GM10248 (cell line): Measurements from ENCODE around the gene DAZAP1.
"Not testable (repeated sequence)": the region's sequence is repeated elsewhere in the genome, so short reads cannot be mapped to it uniquely, and the experiment has no call there.

ENCODE experiments used
- CTCF ChIA-PET: fragments of 300-600 bp; sonication (Branson Sonifier 250); formaldehyde crosslinking; extraction: SDS; loops from one replicate; lab custom pipeline; 2021; ENCODE audit warnings: antibody characterized with exemption; lab: Yijun Ruan, JAX
- POLR2A ChIA-PET: fragments of 350-650 bp; sonication (Branson Sonifier 250); formaldehyde crosslinking; extraction: SDS; loops from one replicate; lab custom pipeline; 2020; ENCODE audit warnings: antibody characterized with exemption; lab: Yijun Ruan, JAX
- DNase-seq: peaks from one replicate; pipeline ENCODE4 v3.0.0; 2012; ENCODE audit errors: extremely low spot score
- CTCF ChIP-seq: IDR thresholded peaks from 2 replicates; pipeline ENCODE4 v1.5.1; 2012; ENCODE audit warnings: mild to moderate bottlenecking, low read depth; ENCODE audit errors: extremely low read depth, missing control alignments, control extremely low read depth

Gene DAZAP1

GRCh38 chr19:1416014-1416841, 8.8 kb downstream of the DAZAP1 start:
- no peak for TF ChIP-seq CTCF
- no peak for DNase-seq
- CTCF ChIA-PET: no interaction called here
- POLR2A ChIA-PET: no interaction called here

- ChIA-PET POLR2A (no interaction called here), CTCF (interaction anchor here (1.3 kb wide), 1 partner anchor 27 kb away, joined by 4 read pairs; no protein-coding TSS in a partner anchor)
- DNase-seq: no peak
- TF ChIP-seq CTCF: no peak
Observed at GRCh38 chr19:1417145-1417544, 9.8 kb downstream of the DAZAP1 start.

- CTCF ChIA-PET: interaction anchor here (1.3 to 1.4 kb wide), 2 partner anchors 9 to 26 kb away, joined by 3 to 4 read pairs; no protein-coding TSS in a partner anchor
- DNase-seq: no peak
- no peak for TF ChIP-seq CTCF
- POLR2A ChIA-PET: interaction anchor here (1.2 kb wide), 1 partner anchor 8 kb away, joined by 4 read pairs; no protein-coding TSS in a partner anchor
Observed at GRCh38 chr19:1417681-1418495, 10.5 kb downstream of the DAZAP1 start.

- no peak for TF ChIP-seq CTCF
- ChIA-PET POLR2A (interaction anchor here (1.2 kb wide), 1 partner anchor 9 kb away, joined by 4 read pairs; no protein-coding TSS in a partner anchor), CTCF (interaction anchor here (1.4 kb wide), 2 partner anchors 9 to 139 kb away, joined by 3 read pairs; no protein-coding TSS in a partner anchor)
- DNase-seq: no peak
Observed at GRCh38 chr19:1418496-1418775, 11.1 kb downstream of the DAZAP1 start.

GRCh38 chr19:1418951-1419738, 11.8 kb downstream of the DAZAP1 start:
- DNase-seq: no peak
- POLR2A ChIA-PET: interaction anchor here (1.2 kb wide), 1 partner anchor 9 kb away, joined by 4 read pairs; no protein-coding TSS in a partner anchor
- no peak for TF ChIP-seq CTCF
- CTCF ChIA-PET: interaction anchor here (1.0 to 1.4 kb wide), 3 partner anchors 10 to 140 kb away, joined by 3 read pairs; no protein-coding TSS in a partner anchor

GRCh38 chr19:1420085-1420484, 12.7 kb downstream of the DAZAP1 start:
- CTCF ChIA-PET: interaction anchor here (1.2 to 1.7 kb wide), 4 partner anchors 17 to 176 kb away, joined by 3 to 5 read pairs (median 4); no protein-coding TSS in a partner anchor
- DNase-seq, POLR2A ChIA-PET: not testable (repeated sequence)
